ENCODE data around the gene ADAMTS18. TPM values are rescaled to one million over a fixed set of nuclear protein-coding genes. Genes with fewer than 3 reads are reported as not detected.

ADAMTS18 gene
- total and polyA plus RNA-seq, 2 of the 8 experiments (the other 6 are each of a cell fraction or from before 2014, with no cell fraction given) = 0.05 to 0.19 TPM

DNA sequence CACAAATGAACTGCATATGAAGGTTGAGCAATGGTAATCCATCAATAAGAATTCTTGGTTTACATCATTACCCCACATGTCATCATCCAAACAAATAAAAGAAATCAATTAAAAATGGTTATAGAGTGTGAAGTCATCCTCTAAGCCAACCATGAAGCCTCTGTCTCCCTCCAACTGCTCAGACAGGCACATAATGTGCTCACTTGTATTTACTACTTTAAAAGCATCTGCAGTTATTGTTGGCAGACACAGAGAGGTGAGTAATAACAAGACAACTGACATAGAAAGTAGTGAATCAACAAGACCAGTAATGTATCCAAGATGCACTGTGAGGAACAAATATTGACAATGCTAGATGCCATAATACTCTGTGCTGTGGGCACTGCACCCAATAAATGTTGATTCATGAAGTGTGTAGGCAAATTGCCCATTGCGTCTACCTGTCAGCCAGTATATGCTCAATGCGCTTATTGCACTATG is 20.0 kb downstream of the ADAMTS18 start:
- Histone ChIP-seq H4K20me1 (replicated peaks in 1 of 2; ENCODE audit: control insufficient read depth in 1 of 2, insufficient read depth in 2 of 2, low read length in 2 of 2) (no peaks in the 10 kb centered on the region), H3K14ac (ENCODE audit: insufficient read length) (no peak overlapping the region), H4K5ac (ENCODE audit: insufficient read length, low read depth, low read length) (no peak overlapping the region), H3K18ac (ENCODE audit: extremely low read depth, low read length) (no peak overlapping the region), H2BK120ac (replicated peaks; ENCODE audit: low read depth, low read length) (no peak overlapping the region), H3K9me3 (ENCODE audit: insufficient read depth in 2 of 2, low read depth in 1 of 2, low read length in 1 of 2) (no peaks in the 10 kb centered on the region), H3K4me3 (ENCODE audit: extremely low read depth in 1 of 4, insufficient read depth in 2 of 4, low read depth in 3 of 4, low read length in 4 of 4) (no peak overlapping the region), H3K23ac (ENCODE audit: insufficient read length) (no peak overlapping the region), H2BK15ac (ENCODE audit: low read length) (no peak overlapping the region), H2BK5ac (ENCODE audit: low read depth, low read length) (no peak overlapping the region), H3K27me3 (replicated peaks in 1 of 4; ENCODE audit: control insufficient read depth in 3 of 4, extremely low read depth in 1 of 4, insufficient read depth in 3 of 4, low read length in 3 of 4) (no peaks in the 10 kb centered on the region), H3K56ac (replicated peaks; ENCODE audit: insufficient read length, low read depth, low read length) (no peak overlapping the region), H3K4me2 (ENCODE audit: insufficient read depth in 1 of 2, low read depth in 2 of 2, low read length in 2 of 2) (no peak overlapping the region), H4K91ac (replicated peaks; ENCODE audit: insufficient read length, low read length) (no peak overlapping the region), H3K4ac (replicated peaks; ENCODE audit: insufficient read length, low read depth, low read length) (no peak overlapping the region), H3K27ac (ENCODE audit: low read depth, low read length) (no peak overlapping the region), H3K4me1 (replicated peaks in 1 of 4; ENCODE audit: control insufficient read depth in 3 of 4, insufficient read depth in 4 of 4, low read length in 3 of 4) (no peaks in the 10 kb centered on the region), H3K23me2 (ENCODE audit: low read depth, low read length) (no peaks in the 10 kb centered on the region; the same call in 1 of the 2 replicates), H3K79me1 (ENCODE audit: low read depth, low read length) (no peaks in the 10 kb centered on the region), H2BK20ac (ENCODE audit: low read length) (no peak overlapping the region), H2AFZ (ENCODE audit: low read length) (no peak overlapping the region), H3K36me3 (ENCODE audit: control insufficient read depth in 2 of 4, insufficient read depth in 4 of 4, low read length in 3 of 4) (no peaks in the 10 kb centered on the region), H2AK5ac (ENCODE audit: low read depth, low read length) (no peak overlapping the region), H2BK12ac (ENCODE audit: low read depth, low read length) (no peak overlapping the region), H4K8ac (ENCODE audit: extremely low read depth, insufficient read depth, low read length) (no peak overlapping the region), H3K9ac (replicated peaks in 1 of 4; ENCODE audit: extremely low read depth in 1 of 4, low read depth in 3 of 4, low read length in 3 of 4) (no peak overlapping the region), H3K79me2 (ENCODE audit: control insufficient read depth in 1 of 2, insufficient read depth in 2 of 2, low read length in 2 of 2) (no peaks in the 10 kb centered on the region)
- no peak for DNase-seq (ENCODE audit: low read depth in 1 of 2, low spot score in 2 of 2)
- 85% methylated on average over 2 of the region's 2 CpGs; no CpG with 5 or more reads in 1 of the 2 experiments for WGBS, 2 experiments (ENCODE audit: extremely low coverage in 1 of 2, insufficient coverage in 1 of 2, insufficient read length in 1 of 2, insufficient replicate concordance in 2 of 2, low coverage in 1 of 2, low lambda C conversion rate in 2 of 2, missing lambda C conversion rate in 1 of 2)
- TF ChIP-seq CREB1 (IDR thresholded peaks at IDR 0.05) (no peak), KDM1A (IDR thresholded peaks at IDR 0.05; ENCODE audit: borderline replicate concordance, low read length) (no peak)
- POLR2A ChIA-PET (ENCODE audit: partially characterized antibody) = no interaction called here
- FAIRE-seq = no peak
- CTCF ChIA-PET (ENCODE audit: partially characterized antibody) = no interaction called here

Measured in H1 (cell line).